GM12892 (cell line): ENCODE data around the gene BMPR1A.

ENCODE experiments used
- POLR2A ChIP-seq: IDR thresholded peaks from 2 replicates; pipeline ENCODE4 v1.6.1; 2011; ENCODE audit warnings: low read depth, low read length, control low read depth
- POLR2AphosphoS5 ChIP-seq: IDR thresholded peaks from 2 replicates; pipeline ENCODE4 v1.6.1; 2011; ENCODE audit warnings: low read depth, low read length, control low read depth

DNA sequence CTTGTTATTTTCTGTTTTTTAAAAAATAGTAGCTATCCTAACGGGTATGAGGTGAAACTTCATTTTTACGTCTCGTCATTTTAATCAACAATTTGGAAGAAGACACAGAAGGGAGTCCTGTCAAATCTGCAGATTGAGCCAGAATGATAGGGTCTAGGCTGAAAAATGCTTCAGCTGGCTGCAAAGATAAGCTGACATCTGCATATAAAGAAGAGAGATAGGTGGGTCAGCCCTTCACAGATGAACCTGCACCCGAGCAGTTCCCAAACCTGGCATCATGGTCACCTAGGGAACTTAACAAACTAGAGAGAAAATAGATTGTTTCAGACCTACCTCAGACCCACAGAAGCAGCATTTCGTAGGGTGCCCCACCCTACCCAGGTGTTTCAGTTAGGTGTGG lies 35.2 kb upstream of the BMPR1A start:
- TF ChIP-seq POLR2AphosphoS5: no peak
- TF ChIP-seq POLR2A: no peak
